GM12891 (cell line): Measurements from ENCODE around the gene CXXC5.

Source experiments
- PAX5 ChIP-seq: IDR thresholded peaks from 2 replicates; pipeline ENCODE4 v1.6.1; 2011; ENCODE audit warnings: low read length, moderate library complexity, mild to moderate bottlenecking; ENCODE audit not compliant: insufficient read depth, severe bottlenecking
- POLR2A ChIP-seq: IDR thresholded peaks from 2 replicates; pipeline ENCODE4 v1.6.1; 2011; ENCODE audit warnings: low read depth, low read length, control low read depth
- POLR2AphosphoS5 ChIP-seq: IDR thresholded peaks from 2 replicates; pipeline ENCODE4 v1.6.1; 2011; ENCODE audit warnings: low read depth, low read length, control low read depth
- POU2F2 ChIP-seq: IDR thresholded peaks from 2 replicates; pipeline ENCODE4 v1.6.1; 2011; ENCODE audit warnings: low read depth, mild to moderate bottlenecking, control low read depth, low read length, moderate library complexity
- SPI1 ChIP-seq: IDR thresholded peaks from 2 replicates; pipeline ENCODE4 v1.6.1; 2011; ENCODE audit warnings: low read depth, low read length, control low read depth
- TAF1 ChIP-seq: IDR thresholded peaks from 2 replicates; pipeline ENCODE4 v1.6.1; 2011; ENCODE audit warnings: low read depth, low read length, control low read depth

DNA sequence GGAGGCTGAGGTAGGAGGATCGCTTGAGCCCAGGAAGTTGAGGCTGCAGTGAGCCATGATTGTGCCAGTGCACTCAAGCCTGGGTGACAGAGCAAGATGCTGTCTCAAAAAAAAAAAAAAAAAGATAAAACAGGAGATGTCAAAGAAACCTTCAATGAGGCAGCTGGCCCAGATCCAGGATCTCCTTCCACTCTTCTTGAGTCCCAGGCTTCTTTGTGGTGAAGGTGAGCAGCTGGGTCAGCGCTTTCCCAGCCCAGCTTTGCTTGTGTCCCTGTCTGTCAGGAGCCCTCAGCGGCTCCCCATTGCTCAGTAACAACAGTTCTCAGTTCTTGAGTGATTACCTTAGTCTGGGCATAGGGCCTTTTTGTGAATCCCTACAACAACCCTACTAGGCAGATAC, 78.1 kb downstream of the CXXC5 start:
- TF ChIP-seq PAX5: no peak
- no peak for TF ChIP-seq POLR2AphosphoS5
- TF ChIP-seq POLR2A: no peak
- no peak for TF ChIP-seq SPI1
- TF ChIP-seq POU2F2: no peak
- TF ChIP-seq TAF1: no peak
